ENCODE results near the gene NFIX. TPM values are rescaled to one million over a fixed set of nuclear protein-coding genes. Genes with fewer than 3 reads are reported as not detected.
A peak's percentile ranks its signal among the peaks of the same experiment; 100 is the strongest.
"Not testable (repeated sequence)": the region's sequence is repeated elsewhere in the genome, so short reads cannot be mapped to it uniquely, and the experiment has no call there.

NFIX gene
- total and polyA plus RNA-seq, 2 of the 13 experiments (the other 11 are each of a cell fraction or from before 2014, with no cell fraction given): 3.4 to 5.4 TPM

DNA sequence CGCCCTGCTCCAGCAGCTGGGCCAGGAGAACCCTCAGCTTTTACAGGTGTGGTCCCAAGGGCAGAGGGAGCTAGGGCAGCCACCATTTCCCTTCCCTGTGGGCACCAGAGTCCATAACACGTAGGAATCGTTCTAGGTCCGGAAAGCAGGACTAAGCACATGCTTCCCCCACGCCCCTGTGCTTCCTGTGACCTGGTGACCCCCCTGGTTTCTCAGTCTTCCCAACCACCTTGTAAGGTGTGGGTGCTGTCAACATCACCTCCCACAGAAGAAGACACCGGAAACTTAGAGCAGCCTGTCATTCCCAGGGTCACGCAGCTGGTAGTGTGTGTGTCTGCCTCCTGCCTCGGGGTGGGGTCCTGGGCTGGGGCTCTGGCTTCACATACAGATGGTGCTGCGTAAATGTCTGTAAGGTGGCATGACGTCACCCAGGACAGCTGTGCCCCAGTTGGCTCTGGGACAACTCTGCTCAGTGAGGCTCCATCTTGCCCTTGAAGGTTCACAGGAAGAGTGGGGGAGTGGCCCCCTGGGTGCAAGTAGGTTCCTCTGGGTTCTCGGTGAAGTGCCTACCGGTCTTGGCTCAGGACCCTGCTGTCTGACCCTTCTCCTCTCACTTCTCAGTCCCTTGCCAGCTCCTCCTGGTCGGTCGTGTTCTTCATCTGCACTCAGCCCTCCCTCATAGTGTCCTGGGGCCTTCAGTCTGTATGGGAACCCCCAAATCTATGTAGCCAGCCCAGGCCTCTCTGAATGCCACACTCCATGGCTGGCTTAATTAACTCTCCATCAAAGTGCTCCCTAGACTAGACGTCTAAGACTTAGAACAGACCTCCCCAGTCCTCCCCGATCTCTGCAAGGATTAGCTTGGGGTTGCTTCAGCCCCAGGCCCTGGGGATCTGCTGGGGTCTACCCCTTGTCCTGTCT is 45.7 kb upstream of the NFIX start:
- H3K9me3 ChIP-seq (ENCODE audit: low read length): no peaks in the 10 kb centered on the region
- no peaks in the 10 kb centered on the region; a peak in 1 of 5 replicates for H3K27me3 ChIP-seq (ENCODE audit: control insufficient read depth in 1 of 2, insufficient read depth in 2 of 2, low read length in 2 of 2)
- H3K9ac ChIP-seq (ENCODE audit: insufficient read depth, low read depth, low read length): no peak overlapping the region
- H2AFZ ChIP-seq (ENCODE audit: low read length): no peak overlapping the region
- WGBS (ENCODE audit: low lambda C conversion rate): 98% methylated on average over 15 of the region's 16 CpGs
- in situ Hi-C loops (cut with HindIII; ENCODE audit: extremely low pct_ligation_motif_present, low pct_unique_long_range_greater_than_20kb) (no loop called here), intact Hi-C loops (cut with micrococcal nuclease; ENCODE audit: unreplicated experiment) (no loop called here)
- H3K4me1 ChIP-seq (ENCODE audit: insufficient read depth, low read length): peaks cover 24% of the 10 kb centered on the region
- no peak for ATAC-seq
- H3K27ac ChIP-seq (ENCODE audit: extremely low read length, insufficient read depth, low read length): no peak overlapping the region
- ChIA-PET POLR2A (no interaction called here), CTCF (ENCODE audit: low intra/inter-chr PET ratio, low total read pairs) (no interaction called here)
- no peaks in the 10 kb centered on the region; the same call in 1 of the 2 replicates for H4K20me1 ChIP-seq (ENCODE audit: insufficient read depth, low read length)
- TF ChIP-seq MEIS2 (CRISPR knock-in tag; IDR thresholded peaks at IDR 0.05) (no peak), RBM22 (optimal IDR thresholded peaks at IDR 0.05; ENCODE audit: low read length) (peak; percentile 55)
- BruUV-seq (replicated peaks): no TSS peak
- H3K36me3 ChIP-seq (replicated peaks in 1 of 2; ENCODE audit: control insufficient read depth in 1 of 2, insufficient read depth in 2 of 2, low read length in 2 of 2): peaks cover 34 to 58% of the 10 kb centered on the region in 2 experiments; a peak in 4 of 5 replicates
- peaks cover 20% of the 10 kb centered on the region for H3K79me2 ChIP-seq (ENCODE audit: insufficient read depth, low read length)
- no peak for DNase-seq (ENCODE audit: low spot score)
- no peak for FAIRE-seq
- H3K4me3 ChIP-seq (replicated peaks in 1 of 3; ENCODE audit: insufficient read depth in 1 of 3, low read depth in 2 of 3, low read length in 3 of 3): no peak overlapping the region
- no peak overlapping the region for H3K4me2 ChIP-seq (ENCODE audit: low read depth, low read length)

DNA sequence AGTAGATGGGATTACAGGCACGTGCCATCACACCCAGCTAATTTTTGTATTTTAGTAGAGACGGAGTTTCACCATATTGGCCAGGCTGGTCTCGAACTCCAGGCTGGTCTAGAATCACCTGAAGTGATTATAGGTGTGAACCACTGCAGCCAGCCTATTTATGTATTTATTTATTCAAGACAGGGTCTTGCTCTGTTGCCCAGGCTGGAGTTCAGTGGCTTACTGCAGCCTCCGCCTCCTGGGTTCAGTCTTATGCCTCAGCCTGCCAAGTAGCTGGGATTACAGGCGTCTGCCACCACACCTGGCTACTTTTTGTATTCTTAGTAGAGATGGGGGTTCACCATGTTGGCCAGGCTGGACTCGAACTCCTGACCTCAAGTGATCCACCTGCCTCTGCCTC is 43.2 kb upstream of the NFIX start:
- H3K4me3 ChIP-seq (replicated peaks in 1 of 3; ENCODE audit: insufficient read depth in 1 of 3, low read depth in 2 of 3, low read length in 3 of 3); FAIRE-seq; in situ Hi-C loops (cut with HindIII; ENCODE audit: extremely low pct_ligation_motif_present, low pct_unique_long_range_greater_than_20kb); H2AFZ ChIP-seq (ENCODE audit: low read length); H3K27me3 ChIP-seq (ENCODE audit: control insufficient read depth in 1 of 2, insufficient read depth in 2 of 2, low read length in 2 of 2); CTCF ChIA-PET (ENCODE audit: low intra/inter-chr PET ratio, low total read pairs); H3K9me3 ChIP-seq (ENCODE audit: low read length); DNase-seq (ENCODE audit: low spot score); H3K27ac ChIP-seq (ENCODE audit: extremely low read length, insufficient read depth, low read length); intact Hi-C loops (cut with micrococcal nuclease; ENCODE audit: unreplicated experiment); ATAC-seq; H3K4me2 ChIP-seq (ENCODE audit: low read depth, low read length); H4K20me1 ChIP-seq (ENCODE audit: insufficient read depth, low read length); H3K9ac ChIP-seq (ENCODE audit: insufficient read depth, low read depth, low read length); POLR2A ChIA-PET; BruUV-seq (replicated peaks): not testable (repeated sequence)
- WGBS (ENCODE audit: low lambda C conversion rate): 97% methylated on average over 5 of the region's 6 CpGs
- Histone ChIP-seq H3K79me2 (ENCODE audit: insufficient read depth, low read length) (peaks cover 30% of the 10 kb centered on the region), H3K36me3 (replicated peaks in 1 of 2; ENCODE audit: control insufficient read depth in 1 of 2, insufficient read depth in 2 of 2, low read length in 2 of 2) (peaks cover 34 to 56% of the 10 kb centered on the region in 2 experiments; a peak in 4 of 5 replicates), H3K4me1 (ENCODE audit: insufficient read depth, low read length) (peaks cover 32% of the 10 kb centered on the region)
- TF ChIP-seq ZNF121 (CRISPR knock-in tag; IDR thresholded peaks at IDR 0.05): peak; percentile 62; the same call in 1 of the 2 replicates
